Mucosa of gallbladder (tissue), 1 donor: ENCODE results near the gene PKD2L1. TPM values are rescaled to one million over a fixed set of nuclear protein-coding genes. Genes with fewer than 3 reads are reported as not detected.

ENCODE experiments used
- DNase-seq: peaks from one replicate; pipeline ENCODE4 v3.0.0-alpha.2; 2020; ENCODE audit warnings: low spot score
- total RNA-seq: library from RNA; stranded (reverse); gene quantifications from one replicate; pipeline ENCODE4 v1.2.1, GENCODE V29; 2021
- donor health status: DM: no; HTN: no; CAD: no.

PKD2L1 gene
- total RNA-seq, 1 donor from 2014 or later = not detected

GRCh38 chr10:100356067-100357017 is 26.3 kb upstream of the PKD2L1 start:
- DNase-seq = no peak

GRCh38 chr10:100355086-100355485 is 25.1 kb upstream of the PKD2L1 start:
- no peak for DNase-seq

GRCh38 chr10:100353770-100354485 is 23.9 kb upstream of the PKD2L1 start:
- DNase-seq = no peak

- no peak for DNase-seq
Measured at GRCh38 chr10:100350914-100351485, 21.0 kb upstream of the PKD2L1 start.

GRCh38 chr10:100349672-100350071 is 19.6 kb upstream of the PKD2L1 start:
- DNase-seq = no peak

GRCh38 chr10:100349087-100349486 is 19.1 kb upstream of the PKD2L1 start:
- DNase-seq = no peak

- DNase-seq = no peak
Measured at GRCh38 chr10:100348389-100348927, 18.4 kb upstream of the PKD2L1 start.

GRCh38 chr10:100347568-100348195 is 17.7 kb upstream of the PKD2L1 start:
- DNase-seq = no peak

GRCh38 chr10:100346765-100347567 is 16.9 kb upstream of the PKD2L1 start, which contains the start of gene SCD:
TSS of gene SCD (plus strand) at chr10:100347233. CDS start at chr10:100347505, 272 bp downstream.
- peak; percentile 89 for DNase-seq

- DNase-seq = peak; percentile 73
Measured at GRCh38 chr10:100346351-100346764, 16.3 kb upstream of the PKD2L1 start.

GRCh38 chr10:100345570-100346330 is 15.7 kb upstream of the PKD2L1 start:
- DNase-seq = no peak

- no peak for DNase-seq
Measured at GRCh38 chr10:100344241-100344788, 14.3 kb upstream of the PKD2L1 start.

- no peak for DNase-seq
Measured at GRCh38 chr10:100342627-100342972, 12.6 kb upstream of the PKD2L1 start.

GRCh38 chr10:100341953-100342626 is 12.1 kb upstream of the PKD2L1 start:
- DNase-seq = peak; percentile 58

- DNase-seq = no peak
Measured at GRCh38 chr10:100340948-100341847, 11.2 kb upstream of the PKD2L1 start.

- no peak for DNase-seq
Measured at GRCh38 chr10:100339236-100339635, 9.2 kb upstream of the PKD2L1 start.

GRCh38 chr10:100338434-100339036 is 8.5 kb upstream of the PKD2L1 start:
- DNase-seq = peak; percentile 79

GRCh38 chr10:100334762-100335161 is 4.7 kb upstream of the PKD2L1 start:
- DNase-seq = no peak
